A549 treated with DMSO at 1 μM for 4 hours (cell line): ENCODE measurements around the gene SEH1L. TPM values are rescaled to one million over a fixed set of nuclear protein-coding genes. Genes with fewer than 3 reads are reported as not detected.

ENCODE experiments used
- total RNA-seq: library from RNA; stranded (reverse); fragments of 200-300 nt; extraction: Qiagen RNA extraction; gene quantifications from 5 replicates; pipeline ENCODE4 v1.2.3, GENCODE V29; 2022; ENCODE audit warnings: low read depth

The SEH1L gene
- 27.6 to 31.5 TPM (median 31.2 TPM) in 5 replicates for total RNA-seq

DNA sequence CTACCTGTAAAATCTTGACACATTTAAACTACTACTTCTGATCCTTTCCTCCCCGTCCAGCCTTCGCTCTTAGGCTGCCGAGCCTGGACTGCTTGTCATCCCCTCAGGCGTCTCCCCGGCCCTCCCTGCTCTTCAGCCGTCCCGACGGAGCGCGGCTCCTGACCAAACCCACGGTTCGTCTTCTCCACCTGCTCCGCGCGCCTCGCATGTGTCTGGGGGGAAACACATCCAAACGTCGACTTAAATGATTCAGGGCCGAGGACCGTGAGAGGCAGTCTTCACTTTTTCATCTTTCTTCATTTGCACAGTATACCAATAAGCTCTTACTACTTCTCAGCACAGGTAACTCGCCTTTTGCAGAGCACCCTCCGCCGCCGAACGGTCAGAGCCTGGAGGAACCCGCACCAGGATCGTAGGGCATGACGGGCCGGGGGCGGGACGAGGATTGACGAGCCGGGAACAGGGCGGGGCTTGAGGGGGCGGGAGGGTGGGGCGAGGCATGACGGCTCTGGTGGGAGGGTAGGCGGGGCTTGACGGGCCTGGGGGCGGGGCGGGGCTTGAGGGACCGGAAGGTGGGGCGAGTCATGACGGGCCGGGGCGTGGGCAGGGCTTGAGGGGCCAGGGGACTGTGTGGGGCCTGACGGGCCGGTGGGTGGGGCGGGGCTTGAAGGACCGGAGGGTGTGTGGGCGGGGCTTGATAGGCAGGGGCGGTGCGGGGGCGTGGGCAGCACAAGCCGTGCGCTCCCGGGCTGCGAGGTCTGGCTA is at the start of gene SEH1L:
Gene SEH1L, plus strand, starts transcription at position 727 of the 765 bp plus-strand sequence. CDS start 111 bp downstream, outside the sequence.

DNA sequence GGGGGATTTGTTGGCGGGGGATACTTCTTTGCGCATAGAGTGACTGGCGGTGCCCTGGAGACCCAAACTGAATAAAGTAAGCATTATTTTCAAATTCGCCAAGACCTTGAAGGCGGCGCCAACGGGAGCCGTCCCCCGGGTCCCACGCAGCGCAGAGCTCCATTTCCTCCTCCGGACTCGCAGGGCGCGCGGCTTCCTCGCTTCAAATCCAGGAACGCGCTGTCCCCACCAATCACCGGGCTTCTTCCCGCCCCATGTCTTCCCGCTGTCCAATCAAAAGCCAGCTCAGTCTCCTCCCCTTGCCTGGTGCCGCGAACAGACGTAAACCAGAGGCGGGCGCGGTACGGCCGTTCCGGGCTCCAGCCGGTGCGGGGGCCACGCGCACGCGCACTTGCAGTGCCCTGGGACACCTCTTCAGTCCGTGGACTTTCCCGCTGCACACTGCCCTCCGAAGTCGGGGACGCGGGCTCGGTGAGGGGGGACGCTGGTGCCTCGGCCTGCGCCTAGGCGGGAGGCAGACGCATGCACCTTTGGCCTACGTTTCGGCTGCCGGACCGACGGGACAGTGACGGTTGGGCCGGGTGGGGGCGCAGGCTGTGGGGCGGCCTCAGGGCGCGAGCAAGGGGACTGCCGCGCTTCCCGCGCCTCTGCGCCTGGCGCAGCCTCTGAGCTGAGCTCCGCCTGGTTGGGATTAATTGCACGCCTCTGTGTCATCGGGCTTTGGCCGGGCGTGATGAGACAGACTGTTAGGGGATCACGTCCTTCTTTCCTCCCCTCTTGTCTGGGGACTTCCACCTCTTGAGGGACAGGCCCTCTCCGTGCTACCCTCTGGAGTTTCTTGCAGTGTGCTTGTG is 43.4 kb downstream of the SEH1L start, which contains the start of gene CEP192:
Gene CEP192, plus strand, starts transcription at position 396 of the 854 bp plus-strand sequence. CDS start 8,063 bp downstream, outside the sequence.

Other genes starting within 250 kb of the SEH1L start
- gene CEP76, start 245.3 kb upstream of the SEH1L start, total RNA-seq, result 6.4 to 9.2 TPM (median 8.4 TPM) in 5 replicates
- gene PSMG2, start 245.0 kb upstream of the SEH1L start, total RNA-seq, result 69.1 to 81.0 TPM (median 74.3 TPM) in 5 replicates
- 21.5 to 26.1 TPM (median 25.1 TPM) in 5 replicates for gene PTPN2, start 63.8 kb upstream of the SEH1L start, total RNA-seq
- 9.5 to 11.2 TPM (median 9.6 TPM) in 5 replicates for gene CEP192, start 43.4 kb downstream of the SEH1L start, total RNA-seq